ENCODE results near the gene GPR68.
"Not testable (repeated sequence)": the region's sequence is repeated elsewhere in the genome, so short reads cannot be mapped to it uniquely, and the experiment has no call there.

The GPR68 gene

GRCh38 chr14:91235841-91236240, 8.7 kb downstream of the GPR68 start:
- Mint-ChIP-seq H3K27me3 (no peaks in the 10 kb centered on the region), H3K27ac (no peak overlapping the region), H3K4me1 (peaks cover 9% of the 10 kb centered on the region), H3K9me3 (no peaks in the 10 kb centered on the region), H3K36me3 (peaks cover 3% of the 10 kb centered on the region), H3K4me3 (no peak overlapping the region)
- no peak for DNase-seq (ENCODE audit: low spot score in 2 of 2)
- ATAC-seq (ENCODE audit: low read depth) = no peak

- Mint-ChIP-seq H3K9me3 (peaks cover 2% of the 10 kb centered on the region), H3K36me3 (peaks cover 3% of the 10 kb centered on the region), H3K27ac (no peak overlapping the region), H3K4me3 (no peak overlapping the region), H3K4me1 (peaks cover 15% of the 10 kb centered on the region), H3K27me3 (no peaks in the 10 kb centered on the region)
- ATAC-seq (ENCODE audit: low read depth) (no peak), DNase-seq (ENCODE audit: low spot score in 2 of 2) (no peak)
These were observed 9.8 kb downstream of the GPR68 start for GRCh38 chr14:91234791-91235114.

- Mint-ChIP-seq H3K4me3 (no peak overlapping the region), H3K9me3 (peaks cover 2% of the 10 kb centered on the region), H3K27me3 (no peaks in the 10 kb centered on the region), H3K4me1 (peaks cover 21% of the 10 kb centered on the region), H3K27ac (no peak overlapping the region), H3K36me3 (peaks cover 3% of the 10 kb centered on the region)
- no peak for ATAC-seq (ENCODE audit: low read depth)
- DNase-seq (ENCODE audit: low spot score in 2 of 2) = no peak
These were observed 10.3 kb downstream of the GPR68 start for GRCh38 chr14:91233936-91234790.

- Mint-ChIP-seq H3K36me3 (peaks cover 3% of the 10 kb centered on the region), H3K4me1 (peaks cover 31% of the 10 kb centered on the region), H3K9me3 (peaks cover 2% of the 10 kb centered on the region), H3K27me3 (no peaks in the 10 kb centered on the region), H3K4me3 (no peak overlapping the region), H3K27ac (peak overlapping the region; percentile 35)
- DNase-seq (ENCODE audit: low spot score in 2 of 2) = no peak
- no peak for ATAC-seq (ENCODE audit: low read depth)
These were observed 11.9 kb downstream of the GPR68 start for GRCh38 chr14:91232603-91233002.

- H3K9me3 Mint-ChIP-seq = peaks cover 2% of the 10 kb centered on the region
- DNase-seq (ENCODE audit: low spot score in 2 of 2) (no peak), ATAC-seq (ENCODE audit: low read depth) (no peak)
- H3K36me3 Mint-ChIP-seq = peaks cover 3% of the 10 kb centered on the region
- H3K4me3 Mint-ChIP-seq = no peak overlapping the region
- H3K27me3 Mint-ChIP-seq = no peaks in the 10 kb centered on the region
- peaks cover 34% of the 10 kb centered on the region for H3K4me1 Mint-ChIP-seq
- H3K27ac Mint-ChIP-seq = peak overlapping the region; percentile 35
These were observed 12.5 kb downstream of the GPR68 start for GRCh38 chr14:91232052-91232451.

- H3K4me3 Mint-ChIP-seq = no peak overlapping the region
- no peak for ATAC-seq (ENCODE audit: low read depth)
- H3K9me3 Mint-ChIP-seq = peaks cover 2% of the 10 kb centered on the region
- peaks cover 3% of the 10 kb centered on the region for H3K36me3 Mint-ChIP-seq
- H3K27ac Mint-ChIP-seq = no peak overlapping the region
- H3K4me1 Mint-ChIP-seq = peaks cover 40% of the 10 kb centered on the region
- no peaks in the 10 kb centered on the region for H3K27me3 Mint-ChIP-seq
- DNase-seq (ENCODE audit: low spot score in 2 of 2) = no peak
These were observed 13.1 kb downstream of the GPR68 start for GRCh38 chr14:91231446-91231845.

- Mint-ChIP-seq H3K36me3 (peaks cover 1% of the 10 kb centered on the region), H3K4me3 (no peak overlapping the region)
- DNase-seq (ENCODE audit: low spot score in 2 of 2) = no peak
These were observed 14.0 kb downstream of the GPR68 start for GRCh38 chr14:91230397-91231035.

GRCh38 chr14:91229743-91230200, 14.7 kb downstream of the GPR68 start:
- Mint-ChIP-seq H3K4me1 (peaks cover 46% of the 10 kb centered on the region), H3K36me3 (peaks cover 3% of the 10 kb centered on the region), H3K9me3 (peaks cover 2% of the 10 kb centered on the region), H3K27me3 (no peaks in the 10 kb centered on the region), H3K27ac (peak overlapping the region; percentile 55), H3K4me3 (peak overlapping the region; percentile 67)
- peak in 1 of 2 donors; percentile 40 for DNase-seq (ENCODE audit: low spot score in 2 of 2)
- peak; percentile 68 for ATAC-seq (ENCODE audit: low read depth)

More at GRCh38 chr14:91230397-91231035, 14.0 kb downstream of the GPR68 start:
- ATAC-seq (ENCODE audit: low read depth) = no peak
- no peaks in the 10 kb centered on the region for H3K27me3 Mint-ChIP-seq
- H3K27ac Mint-ChIP-seq = no peak overlapping the region
- peaks cover 46% of the 10 kb centered on the region for H3K4me1 Mint-ChIP-seq
- peaks cover 2% of the 10 kb centered on the region for H3K9me3 Mint-ChIP-seq

GRCh38 chr14:91229005-91229382, 15.5 kb downstream of the GPR68 start:
- H3K27me3 Mint-ChIP-seq = no peaks in the 10 kb centered on the region
- no peak for ATAC-seq (ENCODE audit: low read depth)
- peaks cover 2% of the 10 kb centered on the region for H3K9me3 Mint-ChIP-seq
- no peak for DNase-seq (ENCODE audit: low spot score in 2 of 2)
- peak overlapping the region; percentile 83 for H3K27ac Mint-ChIP-seq
- H3K4me1 Mint-ChIP-seq = peaks cover 46% of the 10 kb centered on the region
- no peak overlapping the region for H3K4me3 Mint-ChIP-seq
- H3K36me3 Mint-ChIP-seq = peaks cover 3% of the 10 kb centered on the region

- Mint-ChIP-seq H3K27me3 (no peaks in the 10 kb centered on the region), H3K36me3 (peaks cover 4% of the 10 kb centered on the region), H3K4me3 (peak overlapping the region; percentile 21), H3K27ac (peak overlapping the region; percentile 83), H3K9me3 (peaks cover 2% of the 10 kb centered on the region), H3K4me1 (peaks cover 46% of the 10 kb centered on the region)
- DNase-seq (ENCODE audit: low spot score in 2 of 2) (peak; percentile 40 to 57), ATAC-seq (ENCODE audit: low read depth) (peak; percentile 88)
These were observed 16.1 kb downstream of the GPR68 start for GRCh38 chr14:91228112-91229004.

GRCh38 chr14:91227183-91227628, 17.3 kb downstream of the GPR68 start:
- Mint-ChIP-seq H3K36me3 (peaks cover 6% of the 10 kb centered on the region), H3K27ac (peak overlapping the region; percentile 83), H3K9me3 (peaks cover 2% of the 10 kb centered on the region), H3K4me1 (peaks cover 41% of the 10 kb centered on the region), H3K4me3 (no peak overlapping the region), H3K27me3 (no peaks in the 10 kb centered on the region)
- DNase-seq (ENCODE audit: low spot score in 2 of 2) (no peak), ATAC-seq (ENCODE audit: low read depth) (no peak)

- Mint-ChIP-seq H3K27ac (peak overlapping the region; percentile 83), H3K4me1 (peaks cover 41% of the 10 kb centered on the region), H3K36me3 (peaks cover 12% of the 10 kb centered on the region)
- not testable (repeated sequence) for ATAC-seq (ENCODE audit: low read depth); H3K27me3 Mint-ChIP-seq; H3K9me3 Mint-ChIP-seq; DNase-seq (ENCODE audit: low spot score in 2 of 2); H3K4me3 Mint-ChIP-seq
These were observed 18.1 kb downstream of the GPR68 start for GRCh38 chr14:91226360-91226759.

- DNase-seq (ENCODE audit: low spot score in 2 of 2) = no peak
- Mint-ChIP-seq H3K4me3 (no peak overlapping the region), H3K27me3 (no peaks in the 10 kb centered on the region)
These were observed 19.5 kb downstream of the GPR68 start for GRCh38 chr14:91225025-91225424.

More at GRCh38 chr14:91225025-91225424, 19.5 kb downstream of the GPR68 start:
- Mint-ChIP-seq H3K27ac (no peak overlapping the region), H3K9me3 (no peaks in the 10 kb centered on the region), H3K36me3 (peaks cover 16% of the 10 kb centered on the region), H3K4me1 (peaks cover 38% of the 10 kb centered on the region)
- no peak for ATAC-seq (ENCODE audit: low read depth)

All from memory B cell (primary cell).